Measurements from ENCODE around the gene BACH2.

DNA sequence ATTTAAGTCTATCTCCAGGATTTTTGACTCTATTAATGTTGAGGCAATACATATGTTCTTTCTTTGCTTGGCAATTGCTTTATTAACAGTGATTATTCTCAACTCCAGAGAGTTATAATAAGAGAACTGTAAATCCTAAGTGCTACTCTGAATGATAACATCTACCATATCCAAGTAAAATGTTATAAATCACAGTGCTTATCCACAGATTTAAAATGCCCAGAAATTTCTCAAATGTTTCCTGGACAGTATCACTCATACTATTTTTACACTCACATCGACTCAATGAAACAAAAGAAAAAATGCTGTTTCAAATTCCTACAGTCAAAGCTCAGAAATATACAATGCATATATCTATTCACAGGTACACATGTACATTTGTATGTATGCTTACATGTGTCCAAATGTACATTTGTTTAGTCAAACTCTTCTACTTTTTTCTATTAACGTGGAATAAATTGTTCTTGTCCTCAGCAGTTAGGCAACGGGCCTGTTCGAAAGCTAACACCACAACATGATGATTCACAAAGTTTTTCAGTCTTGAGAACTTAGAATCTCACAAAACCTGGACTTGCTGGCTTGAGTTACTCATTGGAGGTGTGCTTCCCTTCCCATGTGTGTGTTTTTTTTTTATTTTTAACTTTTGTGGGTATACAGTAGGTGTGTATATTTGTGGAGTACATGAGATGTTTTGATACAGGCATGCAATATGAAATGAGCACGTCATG, 209.4 kb downstream of the BACH2 start:
- TF ChIP-seq CTCF (IDR thresholded peaks at IDR 0.05 in 2 of 3, conservative IDR thresholded peaks at IDR 0.05 in 1 of 3; ENCODE audit: control insufficient read depth in 2 of 3, extremely low read depth in 1 of 3, insufficient read depth in 1 of 3, low read depth in 3 of 3, low read length in 3 of 3) (no peak), YY1 (IDR thresholded peaks at IDR 0.05; ENCODE audit: low read depth, low read length) (no peak), ZBTB33 (IDR thresholded peaks at IDR 0.05) (no peak), CREB1 (IDR thresholded peaks at IDR 0.05; ENCODE audit: low read depth) (no peak), E2F4 (IDR thresholded peaks at IDR 0.05; ENCODE audit: low read depth, low read length) (no peak), ASH2L (IDR thresholded peaks at IDR 0.05; ENCODE audit: borderline replicate concordance, low read depth) (no peak), ATF3 (IDR thresholded peaks at IDR 0.05; ENCODE audit: borderline replicate concordance, extremely low read depth, low read depth, low read length) (no peak), SP1 (IDR thresholded peaks at IDR 0.05; ENCODE audit: low read depth, low read length) (no peak), GATAD2B (conservative IDR thresholded peaks at IDR 0.05; ENCODE audit: low read depth) (no peak), ATF2 (IDR thresholded peaks at IDR 0.05; ENCODE audit: low read length) (no peak), CREM (IDR thresholded peaks at IDR 0.05; ENCODE audit: low read depth) (no peak), CHD2 (IDR thresholded peaks at IDR 0.05; ENCODE audit: borderline replicate concordance, low read depth, low read length) (no peak)
